CD4-positive, alpha-beta T cell treated with Interleukin-21 for 1 hour (primary cell): Measurements from ENCODE around the gene IL22RA2.

Experiments used
- DNase-seq: peaks from one replicate; pipeline ENCODE4 v3.0.0-alpha.2; 2020

IL22RA2 gene

DNA sequence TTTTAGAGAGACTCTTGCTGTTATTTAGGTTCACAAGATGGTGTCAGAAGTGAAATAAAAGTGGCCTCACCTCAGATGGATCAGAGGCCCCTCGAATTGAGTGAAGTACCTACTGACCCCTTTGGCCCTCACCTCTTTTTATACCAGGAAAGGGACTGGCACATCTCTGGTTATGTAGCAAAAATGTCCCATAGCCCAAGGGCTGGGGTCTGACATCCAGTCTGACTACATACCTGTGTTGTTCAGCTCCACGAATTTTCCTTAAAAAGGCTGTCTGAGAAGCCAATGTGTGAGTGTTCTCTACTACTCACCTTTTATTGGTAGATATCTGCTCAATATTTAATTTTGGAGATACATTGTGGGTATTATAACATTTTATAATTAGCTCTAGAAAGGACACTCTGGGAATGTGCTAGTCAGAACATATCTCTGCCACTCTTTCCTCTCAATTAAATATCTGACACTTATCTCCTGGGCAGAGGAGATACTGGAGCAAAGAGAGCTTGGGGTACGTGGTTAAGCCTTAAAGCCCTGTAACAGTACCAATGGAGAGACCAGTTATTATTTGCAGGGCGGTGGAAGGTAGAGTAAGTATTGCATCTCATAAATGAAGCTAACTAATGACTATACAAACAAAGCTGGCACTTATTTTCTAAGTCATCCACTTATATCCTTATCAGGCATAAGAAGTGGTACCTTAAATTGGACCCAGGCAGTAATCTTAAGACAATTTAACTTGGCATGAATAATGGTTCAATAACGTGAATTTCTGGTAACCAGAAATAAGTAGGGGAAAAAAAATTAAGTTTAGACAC, 20.0 kb upstream of the IL22RA2 start:
- no peak for DNase-seq

DNA sequence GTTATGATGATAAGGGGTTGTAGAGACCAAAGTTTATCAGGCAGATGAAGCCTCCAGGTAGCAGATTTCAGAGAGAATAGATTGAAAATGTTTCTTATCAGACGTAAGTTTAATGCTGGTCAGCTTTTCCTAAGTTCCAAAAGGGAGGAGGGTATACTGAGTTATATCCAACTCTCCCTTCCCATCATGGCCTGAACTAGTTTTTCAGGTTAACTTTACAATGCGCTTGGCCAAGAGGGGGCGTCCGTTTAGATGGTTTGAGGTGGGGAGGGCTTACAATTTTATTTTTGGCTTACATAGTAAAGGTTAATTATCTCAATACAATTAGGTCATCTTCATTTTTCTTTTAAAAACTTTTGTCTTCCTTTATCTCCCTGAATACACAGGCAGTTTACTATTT, 19.4 kb upstream of the IL22RA2 start:
- DNase-seq, result no peak

DNA sequence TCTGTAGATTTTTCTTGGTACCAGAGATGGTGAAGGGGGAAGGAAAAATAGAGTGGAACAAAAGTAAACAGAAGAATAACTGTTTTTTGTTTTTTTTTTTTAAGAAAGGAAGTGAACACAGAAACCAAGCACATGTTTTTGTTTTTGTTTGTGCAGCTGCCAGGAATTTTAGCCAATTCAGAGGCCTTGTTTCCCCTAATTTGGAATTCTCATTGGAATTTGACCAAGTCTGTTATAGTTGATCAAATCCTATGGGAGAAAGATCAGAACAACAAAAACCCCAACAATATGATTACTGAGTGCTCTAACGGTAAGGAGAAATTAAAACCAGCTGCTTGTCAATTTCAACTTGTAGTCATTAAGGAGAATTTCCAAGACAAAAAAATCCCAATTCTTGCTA, 18.2 kb upstream of the IL22RA2 start:
- no peak for DNase-seq

DNA sequence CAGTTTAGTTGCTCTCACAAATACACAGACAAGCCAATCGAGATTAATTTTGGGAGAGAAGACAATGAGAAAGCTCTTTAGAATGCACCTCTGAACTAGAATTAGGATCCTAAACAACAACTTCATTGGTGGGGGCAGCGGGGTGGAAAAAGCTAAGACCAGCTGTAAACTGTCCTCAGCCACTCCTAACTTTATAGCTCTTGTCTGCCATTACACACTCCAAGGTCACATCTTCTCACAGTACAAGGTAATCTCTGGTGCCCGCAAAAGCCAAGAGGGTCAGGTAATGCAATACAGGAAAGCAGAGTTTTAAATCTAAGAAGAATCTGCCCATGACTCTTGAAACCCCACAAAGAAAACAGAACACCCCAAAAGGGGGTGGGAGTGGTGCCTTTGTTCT, 17.8 kb upstream of the IL22RA2 start:
- DNase-seq, result no peak

DNA sequence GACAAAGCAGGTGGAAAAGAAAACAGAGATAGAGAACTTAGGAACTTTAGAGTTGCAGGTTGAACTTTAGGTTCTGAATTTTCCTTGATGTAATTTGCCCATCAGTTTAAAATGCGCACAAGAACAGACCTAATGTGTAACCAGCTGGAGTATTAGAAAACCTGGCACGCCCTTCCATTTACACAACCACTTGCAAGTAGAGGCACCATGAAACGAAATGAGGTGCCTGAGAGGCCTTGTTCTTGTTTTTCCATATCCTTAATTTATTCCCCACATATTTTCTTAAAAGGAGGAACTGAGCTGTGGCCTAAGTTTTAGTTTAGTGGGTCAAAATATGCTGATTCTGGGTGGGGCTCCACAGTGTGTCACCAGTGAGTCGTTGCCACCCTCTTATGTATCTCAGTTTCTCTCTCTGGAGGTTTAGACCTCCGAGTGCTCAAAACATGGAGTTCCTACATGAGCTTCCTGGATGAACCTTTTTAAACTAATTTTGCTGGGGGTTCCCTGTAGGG, 17.2 kb upstream of the IL22RA2 start:
- no peak for DNase-seq

DNA sequence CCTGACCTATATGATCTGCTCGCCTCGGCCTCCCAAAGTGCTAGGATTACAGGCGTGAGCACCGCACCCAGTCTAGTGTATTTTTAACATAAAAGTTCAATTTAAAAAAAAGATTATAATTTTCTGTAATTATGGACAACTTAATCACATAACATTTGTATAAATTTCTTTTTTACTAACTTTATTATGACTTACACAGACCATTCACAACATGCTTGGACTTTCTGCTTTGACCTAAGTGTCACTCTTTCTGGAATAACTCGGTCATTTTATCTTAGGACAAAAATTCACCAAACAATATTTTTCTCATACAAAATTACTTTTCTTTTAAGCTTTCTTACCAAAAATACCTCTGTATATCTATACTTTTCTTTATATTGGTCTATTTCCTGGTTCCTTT, 15.4 kb upstream of the IL22RA2 start:
- DNase-seq, result no peak

DNA sequence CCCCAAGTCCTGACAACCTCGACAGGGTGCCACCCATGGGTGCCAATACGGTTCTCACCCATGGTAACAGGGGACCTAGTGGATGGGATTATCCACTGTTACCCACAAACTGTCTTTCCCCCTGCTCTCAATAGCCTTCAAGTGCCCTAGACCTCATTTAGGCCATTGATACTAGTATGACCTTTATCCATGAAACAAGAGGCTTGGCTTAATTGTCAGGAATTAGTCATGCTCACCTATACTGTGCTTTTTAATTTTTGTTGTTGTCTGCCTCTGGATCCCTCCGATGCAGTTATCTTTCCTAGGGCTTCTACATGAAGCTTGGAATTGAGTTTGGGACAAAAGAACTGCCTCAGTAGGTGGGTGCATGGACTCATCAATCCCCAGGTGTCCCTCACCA, 11.8 kb upstream of the IL22RA2 start:
- no peak for DNase-seq

DNA sequence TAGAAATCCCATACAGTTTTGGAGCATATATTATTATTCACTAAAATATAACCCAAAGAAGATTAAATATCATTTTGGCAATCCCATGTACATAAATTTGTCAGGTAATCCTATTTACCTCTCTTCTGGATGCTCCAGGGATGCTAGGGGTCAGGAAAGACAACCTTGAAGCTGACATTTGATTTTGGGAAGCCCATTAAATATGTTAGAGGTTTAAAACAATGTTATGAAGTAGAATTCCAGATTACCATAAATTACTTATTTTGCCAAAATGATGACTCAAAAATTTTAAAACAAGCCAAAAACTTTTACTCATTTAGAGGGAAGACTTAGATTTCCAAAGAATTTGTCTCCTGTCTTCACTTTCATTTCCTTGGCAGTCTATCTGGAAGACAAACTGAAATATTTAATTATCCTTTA, 9.2 kb upstream of the IL22RA2 start:
- DNase-seq, result no peak

DNA sequence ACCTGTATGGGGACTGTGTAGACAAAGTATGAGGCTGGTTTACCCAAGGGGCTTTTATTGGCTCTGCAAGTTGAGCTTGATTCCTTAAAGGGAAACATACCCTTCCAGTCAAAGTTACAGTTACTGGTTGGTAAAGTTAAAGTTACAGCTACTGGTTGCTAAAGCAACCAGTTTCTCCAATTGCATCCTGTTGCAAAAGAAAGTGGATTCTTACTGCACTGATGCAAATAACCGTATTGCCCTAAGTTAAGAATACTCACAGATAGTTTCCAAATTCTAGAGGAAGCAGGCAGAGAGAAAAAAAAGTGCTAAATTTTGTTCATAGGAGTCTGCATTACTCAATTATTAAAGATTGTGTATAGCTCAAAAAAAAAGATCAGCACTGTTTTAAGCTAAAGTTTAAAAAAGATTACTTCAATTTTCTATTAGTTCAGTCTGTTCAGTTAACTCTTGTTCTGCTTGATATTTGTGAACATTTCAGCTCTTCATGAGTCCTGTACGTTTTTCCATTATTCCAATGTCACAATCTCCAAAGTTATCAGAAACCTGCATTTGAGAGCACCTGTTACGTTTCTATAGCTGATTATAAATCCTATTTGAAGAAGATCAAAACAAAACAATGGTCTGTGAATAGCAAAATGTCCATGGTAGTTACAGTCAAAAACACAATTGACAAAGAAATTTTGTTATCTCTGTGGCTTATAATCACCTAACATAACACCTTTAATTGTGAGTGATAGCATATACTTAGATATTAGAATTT, 8.6 kb upstream of the IL22RA2 start:
- DNase-seq, result no peak

DNA sequence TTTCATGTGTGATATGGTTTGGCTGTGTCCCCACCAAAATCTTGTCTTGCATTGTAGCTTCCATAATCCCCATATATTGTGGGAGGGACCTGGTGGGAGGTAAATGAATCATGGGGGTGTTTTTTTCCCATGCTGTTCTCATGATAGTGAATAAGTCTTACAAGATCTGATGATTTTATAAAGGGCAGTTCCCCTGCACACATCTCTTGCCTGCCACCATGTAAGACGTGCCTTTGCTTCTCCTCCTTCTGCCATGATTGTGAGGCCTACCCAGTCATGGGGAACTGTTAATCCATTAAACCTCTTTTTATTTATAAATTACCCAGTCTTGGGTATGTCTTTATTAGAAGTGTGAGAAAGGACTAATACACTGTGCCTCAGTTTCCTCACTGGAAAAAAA, 4.2 kb upstream of the IL22RA2 start:
- no peak for DNase-seq

DNA sequence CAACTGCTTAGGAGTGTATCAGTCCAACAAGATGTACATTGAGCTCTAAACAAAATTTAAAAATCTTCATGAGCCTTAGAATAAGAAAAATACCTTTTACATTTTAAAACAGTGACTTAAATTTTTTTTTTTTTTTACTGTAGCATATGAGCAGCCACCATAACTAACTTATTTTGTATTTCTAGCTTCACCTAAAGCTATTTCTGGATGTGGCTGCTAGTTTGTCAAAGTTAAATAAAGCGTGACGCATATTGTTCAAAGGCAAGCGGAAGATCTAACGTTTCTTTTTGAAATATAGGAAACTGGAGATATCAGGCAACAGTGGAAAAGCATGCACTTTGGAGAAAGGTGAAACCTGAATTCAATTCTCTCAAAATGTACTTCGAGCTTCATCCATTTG, 3.3 kb upstream of the IL22RA2 start:
- no peak for DNase-seq

DNA sequence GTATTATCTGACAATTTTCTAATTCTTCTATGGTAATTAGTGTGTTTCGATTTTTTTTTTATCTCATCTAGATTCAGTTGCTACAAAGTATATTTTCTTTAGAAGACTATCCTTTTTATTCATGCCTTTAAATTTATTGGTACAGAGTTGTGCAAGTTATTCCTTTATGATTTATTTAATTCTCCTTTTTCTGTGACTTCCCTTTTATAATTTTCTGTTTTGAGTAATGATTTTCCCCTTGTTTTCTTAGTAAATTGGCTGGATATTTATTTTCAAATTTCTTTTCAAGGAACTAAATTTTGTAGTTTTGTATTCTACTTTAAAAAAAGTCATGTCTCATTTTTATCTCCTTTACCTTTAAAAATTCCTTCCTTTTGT, 2.4 kb upstream of the IL22RA2 start:
- no peak for DNase-seq

DNA sequence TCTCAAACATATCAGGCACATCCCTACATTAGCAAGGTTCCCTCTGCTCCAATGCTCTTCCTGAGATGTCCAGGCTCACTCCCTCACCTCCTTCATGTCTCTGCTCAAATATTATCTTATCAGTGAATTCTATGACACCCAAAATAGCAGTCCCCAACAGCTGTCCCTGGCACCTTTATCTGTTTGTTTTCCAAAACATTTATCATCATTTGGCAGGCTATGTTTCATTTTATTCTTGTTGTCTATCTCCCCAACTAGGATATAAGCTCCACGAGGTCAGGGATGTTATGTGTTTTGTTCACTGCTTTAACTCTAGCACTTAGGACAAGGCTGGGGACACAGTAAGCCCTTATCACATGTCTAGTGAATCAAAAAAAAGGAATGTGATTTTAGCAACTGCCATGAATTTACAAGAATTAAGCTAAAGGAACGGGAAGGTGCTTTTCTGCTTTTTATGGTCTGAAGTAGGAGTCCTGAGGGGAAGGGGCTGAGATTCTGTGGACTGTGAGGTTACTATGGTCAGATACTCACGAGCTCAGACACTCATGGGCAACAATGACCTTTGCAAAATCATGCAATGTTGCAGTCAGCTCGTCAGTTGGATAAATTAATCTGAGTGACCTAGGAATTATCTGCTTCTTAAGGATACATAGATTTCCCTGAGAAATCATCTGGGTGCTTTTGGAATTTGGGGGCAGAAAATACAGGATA, 1.9 kb upstream of the IL22RA2 start:
- no peak for DNase-seq

DNA sequence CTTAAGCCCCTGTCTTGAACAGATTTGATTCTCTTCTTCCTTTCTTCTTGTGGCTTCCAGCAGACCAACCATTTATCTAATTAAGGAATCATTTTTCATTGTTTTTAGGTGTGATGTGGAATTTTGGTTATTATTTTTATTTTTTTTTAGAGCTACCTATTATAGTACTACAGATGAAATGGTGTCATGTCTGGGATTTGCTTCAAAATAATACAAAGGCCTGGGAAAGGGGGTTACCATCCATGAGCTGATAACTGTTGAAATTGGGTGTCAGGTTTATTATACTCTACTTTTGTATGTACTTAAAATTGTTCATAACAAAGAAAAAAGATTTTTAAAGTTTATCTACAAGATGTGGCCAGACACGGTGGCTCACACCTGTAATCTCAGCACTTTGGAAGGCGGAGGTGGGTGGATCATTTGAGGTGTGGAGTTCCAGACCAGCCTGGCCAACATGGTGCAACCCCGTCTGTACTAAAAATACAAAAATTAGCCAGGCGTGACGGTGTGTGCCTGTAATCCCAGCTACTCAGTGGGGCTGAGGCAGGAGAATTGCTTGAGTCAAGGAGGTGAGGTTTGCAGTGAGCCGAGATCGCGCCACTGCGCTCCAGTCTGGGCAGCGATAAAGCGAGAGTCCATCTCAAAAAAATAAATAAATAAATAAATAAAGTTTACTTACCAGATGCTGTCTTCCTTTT, 561 bp downstream of the IL22RA2 start:
- DNase-seq, result no peak

DNA sequence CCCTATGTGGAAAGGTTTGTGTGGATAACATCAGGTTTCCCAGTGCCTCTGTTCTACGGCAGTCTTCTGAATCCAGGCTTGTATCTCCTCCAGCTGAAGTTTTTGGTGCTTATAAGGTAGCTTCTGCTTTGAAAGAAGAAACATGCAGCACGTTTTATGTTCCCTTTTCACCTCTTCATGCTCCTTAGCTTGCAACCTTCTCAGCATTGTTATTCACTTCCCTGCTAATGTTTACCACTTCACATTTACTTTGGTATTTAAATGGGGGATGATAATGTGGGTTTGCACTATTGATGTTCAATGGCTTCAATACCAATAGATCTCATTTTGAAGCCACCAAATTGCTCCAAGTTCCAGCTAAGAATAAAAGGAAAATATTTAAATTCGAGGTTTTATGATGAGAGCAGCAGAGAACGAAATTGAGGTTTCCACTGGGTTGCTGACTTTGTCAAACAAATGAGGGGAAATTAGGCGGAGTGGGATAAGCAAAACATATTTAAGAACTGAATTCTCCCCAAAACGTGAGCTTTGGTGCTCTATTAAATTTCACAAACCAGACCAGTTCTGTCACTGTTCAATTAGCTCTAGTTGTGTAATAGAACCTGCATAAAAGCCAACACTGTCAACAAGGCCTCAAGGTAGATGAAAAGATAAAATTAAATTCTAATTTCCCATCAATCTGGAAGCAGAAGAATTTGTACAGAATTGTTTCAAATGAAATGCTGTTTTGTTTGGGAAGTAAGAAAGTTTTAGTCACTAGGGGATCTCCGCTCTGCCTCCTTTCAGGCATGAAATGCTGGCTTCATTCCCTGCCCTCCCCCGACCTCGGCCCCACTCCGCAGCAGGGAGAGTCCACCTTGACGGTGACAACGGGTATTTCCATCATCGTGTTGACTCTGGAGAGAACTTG, 1.4 kb downstream of the IL22RA2 start:
- no peak for DNase-seq

DNA sequence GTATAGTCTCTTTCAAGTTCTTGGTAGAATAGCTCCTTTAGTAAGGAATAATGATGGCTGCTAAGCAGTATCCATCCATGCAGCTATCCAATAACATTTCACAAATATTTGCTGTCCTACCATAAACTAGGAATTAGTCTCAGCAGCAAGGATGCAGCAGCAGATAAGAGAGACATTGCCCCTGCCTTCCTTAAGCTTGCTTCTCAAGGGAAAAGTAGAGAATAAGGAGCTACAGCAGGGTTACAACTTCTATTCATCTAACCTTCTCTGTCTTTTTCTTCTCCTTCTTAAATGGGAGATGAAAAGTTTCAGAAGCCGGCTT, 2.4 kb downstream of the IL22RA2 start:
- no peak for DNase-seq

DNA sequence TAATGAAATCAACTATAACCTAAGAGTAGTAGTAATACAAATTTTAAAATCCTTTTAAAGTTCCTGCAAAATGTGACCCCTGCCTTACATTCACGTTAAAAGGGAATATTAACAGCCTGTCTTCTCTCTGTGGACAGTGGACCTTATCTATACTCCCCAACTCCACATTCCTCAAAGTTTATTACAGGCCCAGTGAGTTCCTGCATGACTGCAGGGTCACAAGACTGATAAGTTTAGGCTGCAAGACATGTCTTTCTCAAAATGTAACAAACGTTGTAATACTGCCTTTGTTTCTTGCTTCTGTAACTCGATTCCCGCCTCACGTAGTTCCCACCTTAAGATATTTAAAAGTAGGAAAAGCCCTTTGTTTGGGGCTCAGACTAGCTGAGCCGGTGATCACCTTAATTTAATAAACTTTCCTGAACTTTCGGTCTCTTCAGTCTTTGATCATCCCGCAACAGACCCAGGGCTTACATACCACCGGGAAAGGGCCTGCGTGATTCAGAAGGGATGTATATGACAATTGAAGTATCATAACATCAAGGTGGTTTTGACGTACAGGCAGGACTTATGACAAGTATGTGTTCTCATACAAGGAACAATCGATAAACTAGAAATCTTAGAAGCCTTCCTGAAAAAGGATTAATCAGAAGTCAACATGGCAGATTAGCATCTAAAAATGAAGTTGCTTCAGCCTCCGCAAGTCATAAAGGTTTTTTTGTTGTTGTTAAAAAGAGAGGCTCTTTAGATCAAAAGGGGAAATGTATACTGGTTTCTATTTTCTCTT, 3.0 kb downstream of the IL22RA2 start:
- DNase-seq, result no peak

DNA sequence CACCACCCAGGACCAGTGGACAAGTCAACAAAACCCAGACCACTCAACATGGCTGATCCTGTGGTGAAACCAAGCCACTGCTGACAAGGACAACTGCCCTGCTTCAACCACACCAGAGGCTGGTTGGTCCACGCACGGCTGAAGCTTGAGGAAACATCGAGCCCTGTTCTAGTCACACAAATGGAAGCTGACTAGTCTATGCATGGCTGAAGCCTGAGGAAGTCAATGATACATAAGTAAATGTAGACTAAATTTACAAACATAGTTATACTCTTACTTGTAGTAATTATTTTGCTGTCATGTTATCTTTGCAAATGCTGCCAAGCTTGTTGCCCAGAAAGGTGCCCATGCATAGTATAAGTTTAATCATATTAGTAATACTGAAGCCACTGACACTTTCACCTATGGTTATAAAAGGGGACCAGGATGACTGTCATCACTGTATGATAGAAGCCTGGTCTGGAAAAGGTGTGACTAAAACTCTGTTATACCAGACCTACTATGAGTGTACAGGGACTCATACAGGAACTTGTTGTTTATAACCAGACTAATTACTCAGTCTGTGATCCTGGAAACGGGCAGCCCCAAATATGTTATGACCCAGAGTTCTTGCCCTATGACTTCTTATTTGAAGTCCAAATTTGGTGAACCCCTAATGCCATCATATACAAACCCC, 5.6 kb downstream of the IL22RA2 start:
- DNase-seq, result no peak

DNA sequence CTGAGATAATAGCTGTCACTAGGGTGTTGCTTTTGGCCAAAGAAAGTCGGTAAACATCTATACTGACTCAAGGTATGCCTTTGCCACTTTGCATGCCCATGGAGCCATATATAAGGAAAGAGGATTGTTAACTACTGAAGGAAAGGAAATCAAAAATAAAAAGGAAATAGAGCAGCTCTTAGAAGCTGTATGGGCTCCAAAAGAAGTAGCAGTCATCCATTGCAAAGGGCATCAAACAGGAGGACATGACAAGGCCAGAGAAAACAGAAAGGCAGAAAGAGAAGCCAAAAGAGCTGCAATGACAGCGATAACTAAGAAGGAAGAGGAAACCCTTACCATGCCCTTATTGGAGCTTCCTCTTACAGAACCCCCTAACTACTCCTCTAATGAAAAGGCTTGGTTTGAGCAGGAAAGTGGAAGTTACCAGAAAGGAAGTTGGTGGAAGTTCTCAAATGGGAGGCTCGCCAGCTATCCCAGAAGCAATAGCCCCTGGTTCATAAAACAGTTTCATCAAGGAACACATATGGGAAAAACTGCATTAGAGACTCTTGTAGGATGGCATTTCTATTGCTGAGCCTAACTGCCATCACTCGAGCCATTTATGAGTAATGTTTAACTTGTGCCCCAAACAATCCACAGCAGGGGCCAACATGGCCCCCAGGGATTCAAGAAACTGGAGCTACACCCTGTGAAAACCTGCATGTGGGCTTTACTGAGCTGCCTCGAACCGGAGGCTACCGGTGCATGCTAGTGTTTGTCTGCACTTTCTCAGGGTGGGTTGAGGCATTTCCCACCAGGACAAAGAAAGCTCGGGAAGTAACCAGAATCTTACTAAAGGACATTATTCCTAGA, 7.0 kb downstream of the IL22RA2 start:
- DNase-seq, result no peak
